ENCODE measurements around the gene CCDC117. TPM values are rescaled to one million over a fixed set of nuclear protein-coding genes. Genes with fewer than 3 reads are reported as not detected.

CCDC117 gene
- total RNA-seq, 1 donor from 2014 or later: 21.9 TPM

GRCh38 chr22:28826921-28827320 lies 54.4 kb downstream of the CCDC117 start:
- ATAC-seq (ENCODE audit: low read depth) (no peak), DNase-seq (no peak)
- intact Hi-C loops (cut with micrococcal nuclease): no loop called here
- H3K27ac Mint-ChIP-seq: no peak overlapping the region
- ChIA-PET POLR2A (no interaction called here), CTCF (interaction anchor here (1.5 to 7.9 kb wide), 2 partner anchors 226 to 807 kb away, joined by 3 to 155 read pairs; no protein-coding TSS in a partner anchor)
- H3K4me3 Mint-ChIP-seq: no peak overlapping the region
- H3K36me3 Mint-ChIP-seq (ENCODE audit: low read depth): peaks cover 2% of the 10 kb centered on the region
- H3K27me3 Mint-ChIP-seq: no peaks in the 10 kb centered on the region
- H3K9me3 Mint-ChIP-seq: no peaks in the 10 kb centered on the region
- peaks cover 6% of the 10 kb centered on the region for H3K4me1 Mint-ChIP-seq
- TF ChIP-seq, protein P1, sequence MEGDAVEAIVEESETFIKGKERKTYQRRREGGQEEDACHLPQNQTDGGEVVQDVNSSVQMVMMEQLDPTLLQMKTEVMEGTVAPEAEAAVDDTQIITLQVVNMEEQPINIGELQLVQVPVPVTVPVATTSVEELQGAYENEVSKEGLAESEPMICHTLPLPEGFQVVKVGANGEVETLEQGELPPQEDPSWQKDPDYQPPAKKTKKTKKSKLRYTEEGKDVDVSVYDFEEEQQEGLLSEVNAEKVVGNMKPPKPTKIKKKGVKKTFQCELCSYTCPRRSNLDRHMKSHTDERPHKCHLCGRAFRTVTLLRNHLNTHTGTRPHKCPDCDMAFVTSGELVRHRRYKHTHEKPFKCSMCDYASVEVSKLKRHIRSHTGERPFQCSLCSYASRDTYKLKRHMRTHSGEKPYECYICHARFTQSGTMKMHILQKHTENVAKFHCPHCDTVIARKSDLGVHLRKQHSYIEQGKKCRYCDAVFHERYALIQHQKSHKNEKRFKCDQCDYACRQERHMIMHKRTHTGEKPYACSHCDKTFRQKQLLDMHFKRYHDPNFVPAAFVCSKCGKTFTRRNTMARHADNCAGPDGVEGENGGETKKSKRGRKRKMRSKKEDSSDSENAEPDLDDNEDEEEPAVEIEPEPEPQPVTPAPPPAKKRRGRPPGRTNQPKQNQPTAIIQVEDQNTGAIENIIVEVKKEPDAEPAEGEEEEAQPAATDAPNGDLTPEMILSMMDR (IDR thresholded peaks at IDR 0.05): no peak

DNA sequence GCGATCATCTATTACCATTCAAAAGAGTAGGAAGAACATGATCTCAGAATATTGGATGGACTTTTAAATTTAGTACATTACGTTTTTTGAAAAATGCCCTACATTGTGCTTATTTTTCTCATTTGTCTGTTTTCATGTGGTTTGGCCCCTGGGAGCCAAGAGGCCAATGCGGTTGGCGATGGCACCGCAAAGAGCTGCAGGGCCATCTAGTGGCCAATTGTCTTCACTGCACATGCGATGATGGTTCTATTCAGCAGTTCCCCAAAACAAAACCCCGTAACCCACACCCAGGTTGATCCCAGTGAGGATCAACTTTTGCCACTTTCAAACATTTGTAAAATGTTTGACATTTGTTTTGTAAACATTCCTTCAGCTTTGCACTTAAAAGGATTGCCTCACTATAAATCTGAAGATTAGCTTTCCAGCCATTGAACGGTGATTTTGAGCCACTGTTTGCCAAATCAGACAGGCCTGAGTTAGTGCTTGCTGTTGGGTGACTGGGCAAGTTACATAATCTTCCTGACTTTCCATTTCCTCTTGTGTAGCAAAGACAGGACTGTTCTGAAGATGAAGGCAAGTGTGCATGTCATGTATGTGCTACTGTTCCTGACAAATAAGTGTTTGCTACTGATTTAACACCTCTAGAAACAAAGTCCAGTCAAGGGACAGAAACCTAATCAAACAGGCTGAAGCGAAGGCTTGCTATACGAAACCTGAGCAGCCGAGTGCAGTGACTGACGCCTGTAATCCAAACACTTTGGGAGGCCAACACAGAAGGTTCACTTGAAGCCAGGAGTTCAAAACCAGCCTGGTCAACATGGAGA lies 57.1 kb downstream of the CCDC117 start:
- Mint-ChIP-seq H3K9me3 (no peaks in the 10 kb centered on the region), H3K4me3 (no peak overlapping the region), H3K4me1 (peaks cover 5% of the 10 kb centered on the region), H3K36me3 (ENCODE audit: low read depth) (no peaks in the 10 kb centered on the region), H3K27ac (no peak overlapping the region), H3K27me3 (no peaks in the 10 kb centered on the region)
- ATAC-seq (ENCODE audit: low read depth): peak; percentile 80
- TF ChIP-seq, protein P1 (IDR thresholded peaks at IDR 0.05): peak; percentile 89
- intact Hi-C loops (cut with micrococcal nuclease): loop anchor here (1.0 kb wide), 5 partner anchors 39 to 809 kb away; partner anchors contain the start of genes CCDC117 and HSCB
- POLR2A ChIA-PET: interaction anchor here (1.9 kb wide), 1 partner anchor 229 kb away, joined by 6 read pairs; no protein-coding TSS in a partner anchor
- CTCF ChIA-PET: interaction anchor here (0.5 to 7.9 kb wide), 24 partner anchors 11 to 810 kb away, joined by 3 to 155 read pairs (median 4); partner anchors contain the start of genes CCDC117 and XBP1
- DNase-seq: peak; percentile 51

- ChIA-PET POLR2A (no interaction called here), CTCF (interaction anchor here (0.6 to 7.9 kb wide), 6 partner anchors 40 to 810 kb away, joined by 3 to 155 read pairs (median 8); no protein-coding TSS in a partner anchor)
- H3K9me3 Mint-ChIP-seq: no peaks in the 10 kb centered on the region
- H3K4me3 Mint-ChIP-seq: no peak overlapping the region
- no peaks in the 10 kb centered on the region for H3K36me3 Mint-ChIP-seq (ENCODE audit: low read depth)
- no peaks in the 10 kb centered on the region for H3K27me3 Mint-ChIP-seq
- H3K4me1 Mint-ChIP-seq: peaks cover 5% of the 10 kb centered on the region
- H3K27ac Mint-ChIP-seq: no peak overlapping the region
- ATAC-seq (ENCODE audit: low read depth) (no peak), DNase-seq (no peak)
- intact Hi-C loops (cut with micrococcal nuclease): no loop called here
- TF ChIP-seq, protein P1 (IDR thresholded peaks at IDR 0.05): no peak
Measured at GRCh38 chr22:28830441-28830840, 57.9 kb downstream of the CCDC117 start.

DNA sequence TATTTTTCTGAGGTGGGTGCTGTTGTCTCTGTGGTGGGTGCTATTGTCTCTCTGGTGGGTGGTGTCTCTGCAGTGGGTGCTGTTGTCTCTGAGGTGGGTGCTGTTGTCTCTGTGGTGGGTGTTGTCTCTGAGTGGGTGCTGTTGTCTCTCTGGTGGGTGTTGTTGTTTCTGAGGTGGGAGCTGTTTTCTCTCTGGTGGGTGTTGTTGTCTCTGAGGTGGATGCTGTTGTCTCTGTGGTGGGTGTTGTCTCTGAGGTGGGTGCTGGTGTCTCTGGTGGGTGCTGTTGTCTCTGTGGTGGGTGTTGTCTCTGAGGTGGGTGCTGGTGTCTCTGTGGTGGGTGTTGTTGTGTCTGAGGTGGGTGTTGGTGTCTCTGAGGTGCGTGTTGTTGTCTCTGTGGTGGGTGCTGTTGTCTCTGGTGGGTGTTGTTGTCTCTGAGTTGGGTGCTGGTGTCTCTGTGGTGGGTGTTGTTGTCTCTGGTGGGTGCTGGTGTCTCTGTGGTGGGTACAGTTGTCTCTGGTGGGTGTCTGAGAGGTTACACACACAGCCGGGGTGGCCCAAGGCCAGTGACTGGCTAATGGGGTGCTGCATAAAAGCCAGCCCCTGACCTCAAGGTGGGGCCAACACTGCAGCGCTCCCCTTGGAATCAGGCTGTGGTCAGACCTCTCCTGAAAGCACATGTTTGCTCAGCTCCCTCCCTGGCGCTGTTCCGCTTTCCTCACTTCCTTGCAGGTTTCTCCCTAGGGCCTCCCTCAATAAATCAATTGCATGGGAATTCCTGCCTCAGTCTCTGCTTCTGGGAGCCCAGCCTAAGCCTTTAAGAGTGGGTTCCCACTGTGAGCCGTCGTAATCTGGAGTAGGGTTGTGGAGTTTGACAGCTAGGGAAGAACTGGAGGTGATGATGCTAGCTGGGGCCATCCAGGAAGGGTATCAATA lies 58.9 kb downstream of the CCDC117 start:
- Mint-ChIP-seq H3K27me3 (no peaks in the 10 kb centered on the region), H3K27ac (no peak overlapping the region), H3K36me3 (ENCODE audit: low read depth) (no peaks in the 10 kb centered on the region), H3K4me3 (no peak overlapping the region), H3K9me3 (no peaks in the 10 kb centered on the region), H3K4me1 (peaks cover 5% of the 10 kb centered on the region)
- intact Hi-C loops (cut with micrococcal nuclease): no loop called here
- DNase-seq: no peak
- POLR2A ChIA-PET: no interaction called here
- CTCF ChIA-PET: interaction anchor here (7.9 kb wide), 1 partner anchor 231 kb away, joined by 155 read pairs; no protein-coding TSS in a partner anchor
- ATAC-seq (ENCODE audit: low read depth): no peak
- TF ChIP-seq, protein P1 (IDR thresholded peaks at IDR 0.05): no peak
